RPMI8226 (cell line): ENCODE measurements around the gene ANKRA2.
"Not testable (repeated sequence)": the region's sequence is repeated elsewhere in the genome, so short reads cannot be mapped to it uniquely, and the experiment has no call there.

ENCODE experiments used
- DNase-seq: peaks from one replicate; pipeline ENCODE4 v3.0.0-alpha.2; 2015

ANKRA2 gene

GRCh38 chr5:73545403-73545779, 20.0 kb downstream of the ANKRA2 start:
- DNase-seq: no peak

DNA sequence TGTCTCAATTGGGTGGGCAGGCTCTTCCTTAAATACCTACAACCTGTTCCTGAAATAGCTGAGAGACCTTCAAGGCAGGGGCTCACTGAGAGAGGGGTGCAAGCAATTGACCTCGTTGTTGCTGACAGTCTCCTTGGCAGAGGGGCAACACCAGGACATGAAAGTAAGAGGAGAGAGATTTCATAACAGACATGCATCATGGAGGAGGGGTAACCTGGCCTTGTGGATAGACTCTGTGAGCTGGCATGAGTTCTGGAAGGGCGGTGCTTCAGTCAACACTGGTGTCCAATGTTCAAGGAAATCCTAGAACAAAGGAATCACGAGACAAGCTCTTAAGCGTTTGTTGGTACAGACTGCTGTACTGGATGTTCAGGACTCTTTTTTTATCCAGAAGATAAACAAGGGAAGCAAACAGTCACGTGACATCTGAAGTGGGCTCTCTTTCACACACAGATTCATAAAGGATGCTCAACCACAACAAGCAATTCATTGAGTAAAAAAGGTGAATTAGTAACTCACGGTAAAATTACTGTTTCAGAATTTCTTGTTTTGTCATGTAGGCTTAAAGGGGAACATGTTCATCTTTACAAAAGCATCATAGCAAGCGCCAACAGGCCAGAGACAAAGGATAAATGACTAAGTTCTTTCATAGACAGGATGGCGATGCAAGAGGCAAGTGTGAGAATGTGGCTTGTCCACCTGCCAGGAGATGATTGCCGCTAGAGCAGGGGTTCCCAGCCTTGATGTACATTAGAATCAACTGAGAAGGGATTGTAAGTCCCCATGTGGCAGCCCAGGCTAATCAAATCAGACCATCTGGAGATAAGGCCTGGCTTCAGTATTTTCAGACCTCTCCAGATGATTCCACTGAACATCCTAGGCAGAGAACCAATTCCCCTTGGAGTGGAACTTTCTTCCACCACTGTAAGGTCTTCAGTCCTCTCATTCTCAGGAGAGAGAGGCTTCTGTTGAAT, 20.7 kb downstream of the ANKRA2 start:
- DNase-seq: no peak

GRCh38 chr5:73542020-73542419, 23.4 kb downstream of the ANKRA2 start:
- no peak for DNase-seq

- no peak for DNase-seq
Observed at GRCh38 chr5:73540192-73540591, 25.2 kb downstream of the ANKRA2 start.

DNA sequence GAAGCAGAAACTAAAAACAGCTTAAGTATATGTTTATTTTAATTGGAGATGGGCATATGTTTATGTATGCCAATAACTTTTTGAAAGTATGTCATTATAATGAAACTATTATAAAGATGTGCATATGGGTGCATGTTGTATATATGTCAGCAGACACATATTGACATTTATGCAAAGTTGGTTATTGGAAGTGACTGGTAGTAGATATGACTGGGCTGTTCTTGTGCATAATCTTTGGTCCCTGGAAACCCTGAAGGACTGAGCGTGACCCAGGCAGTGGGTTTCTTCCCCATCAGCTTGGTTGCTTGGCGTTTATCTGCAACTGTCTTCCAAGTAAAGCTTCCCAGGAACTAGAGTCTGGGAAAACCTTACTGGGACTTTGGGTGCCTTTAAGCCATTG, 25.7 kb downstream of the ANKRA2 start:
- DNase-seq: no peak

DNA sequence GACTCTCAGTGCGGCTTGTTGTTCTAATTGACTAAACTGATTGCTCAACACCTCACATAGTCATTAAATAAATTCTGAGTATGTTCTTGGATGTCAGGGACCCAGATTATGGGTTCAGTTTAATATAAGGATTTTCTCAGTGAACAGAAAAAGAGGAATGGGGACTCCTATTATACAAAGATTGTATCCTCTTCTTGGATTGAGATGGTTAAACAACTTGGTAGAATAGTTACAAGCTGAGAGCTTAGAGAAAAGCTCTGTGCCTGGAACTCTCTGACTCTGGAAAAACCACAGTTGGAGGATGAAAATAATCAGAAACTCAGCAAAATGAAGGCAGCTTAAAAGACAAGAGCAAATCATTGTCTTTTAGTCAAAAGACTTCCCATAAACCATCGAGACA, 30.5 kb downstream of the ANKRA2 start:
- DNase-seq: no peak

DNA sequence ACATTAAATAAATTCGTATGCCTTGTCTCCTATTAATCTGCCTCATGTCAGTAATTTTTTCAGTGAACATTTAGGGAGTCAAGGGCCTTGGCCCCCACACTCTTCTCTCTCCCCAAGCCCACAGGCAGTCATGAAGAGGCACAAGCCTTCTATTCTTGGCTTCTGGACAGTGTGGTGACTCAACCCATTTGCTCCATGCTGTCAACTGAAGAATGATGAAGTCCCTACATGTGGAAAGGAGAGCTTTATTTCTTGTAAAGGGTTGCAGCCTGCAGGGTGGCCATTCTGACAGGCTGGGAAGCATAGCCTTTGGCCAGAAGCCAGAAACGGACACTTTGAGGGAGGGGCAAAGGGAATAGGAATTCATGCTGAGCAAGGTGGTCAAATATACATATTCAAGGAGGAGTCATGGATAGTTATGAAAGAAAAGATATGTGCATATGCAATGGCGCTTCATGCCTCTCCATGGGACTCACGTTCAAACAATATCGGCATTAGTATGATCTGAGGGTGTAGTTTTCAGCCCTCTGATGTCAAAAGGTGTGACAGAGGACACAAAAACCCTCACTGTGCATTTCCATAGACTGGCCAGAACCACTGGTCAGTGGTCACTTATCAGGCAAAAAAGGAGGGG, 31.3 kb downstream of the ANKRA2 start:
- DNase-seq: no peak

GRCh38 chr5:73532195-73532594, 33.2 kb downstream of the ANKRA2 start:
- no peak for DNase-seq

DNA sequence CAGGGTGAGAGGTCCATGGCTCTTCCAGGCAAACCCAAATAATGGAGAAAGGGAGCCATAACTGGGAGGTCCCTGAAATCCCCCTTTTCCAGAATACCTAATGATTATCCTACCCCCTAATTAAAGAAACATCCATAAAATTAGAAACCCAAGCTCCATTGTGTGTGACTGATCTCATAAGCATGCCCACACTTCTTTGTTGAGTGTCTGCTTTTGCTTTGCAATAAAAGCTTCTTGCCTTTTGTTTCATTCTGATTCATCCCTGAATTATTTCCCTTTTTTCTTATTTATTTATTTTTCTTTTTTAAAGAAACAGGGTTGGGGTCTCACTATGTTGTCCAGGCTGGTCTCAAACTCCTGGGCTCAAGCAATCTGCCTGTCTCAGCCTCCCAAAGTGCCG, 34.1 kb downstream of the ANKRA2 start:
- no peak for DNase-seq

GRCh38 chr5:73529081-73529480, 36.4 kb downstream of the ANKRA2 start:
- no peak for DNase-seq

DNA sequence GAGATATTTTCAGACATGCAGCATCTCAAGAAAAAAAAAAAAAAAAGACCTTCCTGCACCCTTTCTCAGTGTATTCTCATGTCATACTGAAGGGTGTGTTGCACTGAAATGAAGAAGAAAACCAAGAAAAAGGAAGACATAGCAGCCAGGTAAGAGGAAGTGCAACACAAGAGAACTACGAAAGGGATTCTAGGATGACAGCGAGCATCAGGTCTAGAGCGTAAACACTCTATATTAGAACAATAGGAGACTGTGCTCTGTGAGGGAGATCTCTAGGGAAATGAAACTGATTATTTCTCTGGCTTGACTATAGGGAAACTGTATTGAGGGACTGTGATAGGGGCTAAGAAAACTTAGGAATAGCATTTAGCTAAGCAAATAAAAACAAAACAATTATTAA, 37.2 kb downstream of the ANKRA2 start:
- DNase-seq: no peak

DNA sequence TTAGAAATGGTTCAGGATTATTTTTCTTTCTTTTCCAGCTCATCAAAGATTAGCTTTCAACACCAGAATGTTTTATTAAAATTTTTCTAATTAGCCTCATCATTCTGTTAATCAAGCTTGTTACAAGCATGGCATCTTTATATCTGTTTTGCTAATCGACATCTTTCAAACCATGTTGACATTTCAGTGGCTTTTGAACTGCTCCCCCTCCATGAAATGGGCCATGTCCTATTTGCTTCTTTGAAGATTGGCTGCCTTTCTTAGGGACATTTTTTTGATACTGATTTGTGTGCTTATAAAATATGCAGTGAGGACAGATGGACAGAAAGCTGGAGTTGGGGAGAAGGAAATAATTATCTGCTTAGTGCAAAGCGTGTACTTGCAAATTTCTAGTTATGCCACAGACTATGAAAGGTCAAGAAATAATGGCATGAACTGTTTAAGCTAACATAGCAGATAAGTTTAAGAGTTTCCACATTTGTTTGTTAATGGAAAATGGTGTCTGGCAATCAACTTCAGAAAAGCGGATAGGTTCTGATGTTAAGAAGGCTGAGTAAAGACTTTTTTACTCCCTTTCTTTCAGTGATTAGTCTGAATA, 39.7 kb downstream of the ANKRA2 start:
- no peak for DNase-seq

GRCh38 chr5:73523861-73524260, 41.6 kb downstream of the ANKRA2 start:
- DNase-seq: no peak

GRCh38 chr5:73522989-73523388, 42.5 kb downstream of the ANKRA2 start:
- DNase-seq: no peak

- DNase-seq: peak; percentile 88
Observed at GRCh38 chr5:73519531-73520283, 45.7 kb downstream of the ANKRA2 start.

DNA sequence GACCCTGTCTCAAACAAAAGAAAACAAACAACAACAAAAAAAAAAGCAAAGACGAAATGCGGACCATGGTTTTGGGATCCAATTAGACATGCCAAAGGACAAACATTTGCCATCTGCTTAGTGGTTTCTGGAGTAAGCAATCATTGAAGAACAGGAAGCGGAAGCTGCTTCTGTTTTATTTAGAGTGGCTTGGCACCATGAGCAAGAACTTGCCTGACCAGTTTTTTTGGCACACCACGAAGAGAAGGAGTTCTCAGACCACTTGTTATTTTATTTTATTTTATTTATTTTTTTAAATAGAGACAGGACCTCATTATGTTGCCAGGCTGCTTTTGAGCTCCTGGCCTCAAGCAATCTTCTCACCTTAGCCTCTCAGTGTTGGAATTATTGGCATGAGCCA, 50.2 kb downstream of the ANKRA2 start:
- DNase-seq: no peak

- no peak for DNase-seq
Observed at GRCh38 chr5:73514418-73514817, 51.0 kb downstream of the ANKRA2 start.

- DNase-seq: no peak
Observed at GRCh38 chr5:73513996-73514395, 51.4 kb downstream of the ANKRA2 start.

- DNase-seq: not testable (repeated sequence)
Observed at GRCh38 chr5:73508521-73508920, 56.9 kb downstream of the ANKRA2 start.

- no peak for DNase-seq
Observed at GRCh38 chr5:73507062-73507461, 58.4 kb downstream of the ANKRA2 start.

GRCh38 chr5:73506459-73506955, 58.9 kb downstream of the ANKRA2 start:
- no peak for DNase-seq
